GM12872 (cell line): ENCODE data around the gene HPCAL1.

ENCODE experiments used
- CTCF ChIP-seq: IDR thresholded peaks from 3 replicates; pipeline ENCODE4 v1.5.1; 2011; ENCODE audit warnings: low read depth, mild to moderate bottlenecking, low read length, moderate library complexity; ENCODE audit not compliant: insufficient read depth

Gene HPCAL1

GRCh38 chr2:10320575-10320931 is 17.8 kb downstream of the HPCAL1 start:
- TF ChIP-seq CTCF = no peak

- no peak for TF ChIP-seq CTCF
Measured at GRCh38 chr2:10320933-10321332, 18.2 kb downstream of the HPCAL1 start.

- TF ChIP-seq CTCF = no peak
Measured at GRCh38 chr2:10321622-10322021, 18.9 kb downstream of the HPCAL1 start.

- no peak for TF ChIP-seq CTCF
Measured at GRCh38 chr2:10322481-10322880, 19.8 kb downstream of the HPCAL1 start.

GRCh38 chr2:10322973-10323372 is 20.3 kb downstream of the HPCAL1 start:
- no peak for TF ChIP-seq CTCF

- no peak for TF ChIP-seq CTCF
Measured at GRCh38 chr2:10323535-10323934, 20.8 kb downstream of the HPCAL1 start.

GRCh38 chr2:10324095-10324832 is 21.6 kb downstream of the HPCAL1 start:
- no peak for TF ChIP-seq CTCF
